Lung (tissue), 12 donors: ENCODE results near the gene DAGLA. TPM values are rescaled to one million over a fixed set of nuclear protein-coding genes. Genes with fewer than 3 reads are reported as not detected.

Experiments used
- ATAC-seq: fragments of 200-7000 bp; cut with Tn5 transposase; one replicate; pipeline ENCODE4 v1.9.1; 2020; ENCODE audit warnings: moderate number of reproducible peaks; ENCODE audit not compliant: insufficient read depth, low FRiP score
- DNase-seq, 3 donors: peaks; one replicate each; pipeline ENCODE4 v3.0.0-alpha.2; 2013 to 2017
- H3K27ac ChIP-seq, 2 donors: one replicate each; pipeline ENCODE4 v1.5.1; 2013; ENCODE audit warnings: mild to moderate bottlenecking in 2 of 2, moderate library complexity in 2 of 2, control low read depth in 1 of 2, inconsistent platforms in 1 of 2, low read depth in 1 of 2, low read length in 1 of 2
- H3K27me3 ChIP-seq, 3 donors: one replicate each; pipeline ENCODE4 v1.5.1; 2013; ENCODE audit warnings: low read length in 2 of 3; ENCODE audit not compliant: control insufficient read depth in 3 of 3, insufficient read depth in 3 of 3
- H3K36me3 ChIP-seq, 4 donors: one replicate each; pipeline ENCODE4 v1.5.1; 2013; ENCODE audit warnings: low read length in 4 of 4, mild to moderate bottlenecking in 1 of 4, moderate library complexity in 1 of 4; ENCODE audit not compliant: control insufficient read depth in 4 of 4, insufficient read depth in 4 of 4
- H3K4me1 ChIP-seq, 5 donors: one replicate each; pipeline ENCODE4 v1.5.1; 2013; ENCODE audit warnings: low read length in 5 of 5, mild to moderate bottlenecking in 2 of 5, moderate library complexity in 1 of 5; ENCODE audit not compliant: control insufficient read depth in 5 of 5, insufficient read depth in 5 of 5
- H3K4me3 ChIP-seq: one replicate; pipeline ENCODE4 v1.5.1; 2013; ENCODE audit warnings: mild to moderate bottlenecking, control low read depth, moderate library complexity
- H3K9ac ChIP-seq, 2 donors: one replicate each; pipeline ENCODE4 v1.5.1; 2013; ENCODE audit warnings: low read length in 2 of 2, control low read depth in 1 of 2; ENCODE audit not compliant: insufficient read depth in 1 of 2
- H3K9me3 ChIP-seq, 4 donors: one replicate each; pipeline ENCODE4 v1.5.1; 2013; ENCODE audit warnings: low read length in 3 of 4, mild to moderate bottlenecking in 1 of 4, moderate library complexity in 1 of 4; ENCODE audit not compliant: control insufficient read depth in 4 of 4, insufficient read depth in 3 of 4
- WGBS, 2 donors: extraction: QIAGEN DNeasy Blood & Tissue Kit; methylation state at CpG; one replicate each; pipeline ENCODE4 v1.1.7; 2013; 5-methylcytosine and 5-hydroxymethylcytosine counted together
- polyA plus RNA-seq, 2 donors: library from polyadenylated mRNA; stranded (reverse); fragments of 200-250 nt; gene quantifications; one replicate each; pipeline ENCODE4 v1.2.1, GENCODE V29; 2013
- total RNA-seq, 2 donors: library from RNA; depleted of rRNA in 1 of 2; stranded (reverse); fragments of >200 nt in 1 of 2; gene quantifications; one replicate each; pipeline ENCODE4 v1.2.1, GENCODE V29; 2014 to 2021
- TF ChIP-seq, protein P1 (sequence below): IDR thresholded peaks from 2 replicates; pipeline ENCODE4 v1.5.1; 2012; ENCODE audit warnings: mild to moderate bottlenecking; ENCODE audit errors: control extremely low read depth, extremely low read depth
- donor health status: control.
- donor health status: control.
- donor health status: Bipolar disorder and iron deficiency.
- donor health status: healthy.
- donor health status: DM: yes; HTN: yes; CAD: no.

The DAGLA gene
- total and polyA plus RNA-seq, 4 donors = 1.5 to 7.5 (median 2.9) TPM

DNA sequence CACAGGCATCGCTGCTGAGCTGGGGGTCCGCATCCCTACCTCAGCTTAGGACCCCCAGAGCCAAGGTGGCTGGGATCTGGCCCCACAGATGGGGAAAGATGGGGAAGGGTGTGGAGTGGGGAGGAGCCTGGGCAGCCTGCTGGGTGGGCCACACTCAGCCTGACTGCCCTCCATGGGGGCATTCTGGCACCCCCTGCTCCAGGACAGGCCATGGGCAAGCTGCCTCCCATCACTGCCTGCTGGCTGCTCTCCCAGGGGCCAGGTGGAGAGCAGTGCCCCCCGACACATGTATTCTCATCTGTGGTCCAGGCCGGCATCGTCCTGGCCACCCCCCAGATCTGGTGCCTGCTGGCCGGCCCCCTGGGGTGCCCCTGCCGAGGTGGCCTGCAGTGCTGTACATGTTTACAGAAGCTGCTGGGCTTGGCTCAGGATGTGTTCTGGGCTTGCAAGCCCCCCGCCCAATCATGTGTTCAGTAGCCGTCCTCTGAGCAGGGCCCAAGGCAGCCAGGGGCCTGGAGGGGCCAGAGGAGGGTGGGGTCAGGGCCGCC is 64.5 kb downstream of the DAGLA start:
- DNase-seq (no peak), ATAC-seq (no peak)
- WGBS, 2 donors = 92 to 93% methylated on average over 10 of the region's 10 CpGs
- Histone ChIP-seq H3K27me3 (no peaks in the 10 kb centered on the region), H3K4me1 (peaks cover 0 to 7% (median 3%) of the 10 kb centered on the region in 5 donors), H3K36me3 (peaks cover 0 to 5% (median 2%) of the 10 kb centered on the region in 4 donors), H3K27ac (no peak overlapping the region), H3K4me3 (no peak overlapping the region), H3K9me3 (no peaks in the 10 kb centered on the region), H3K9ac (no peak overlapping the region)
- TF ChIP-seq, protein P1, sequence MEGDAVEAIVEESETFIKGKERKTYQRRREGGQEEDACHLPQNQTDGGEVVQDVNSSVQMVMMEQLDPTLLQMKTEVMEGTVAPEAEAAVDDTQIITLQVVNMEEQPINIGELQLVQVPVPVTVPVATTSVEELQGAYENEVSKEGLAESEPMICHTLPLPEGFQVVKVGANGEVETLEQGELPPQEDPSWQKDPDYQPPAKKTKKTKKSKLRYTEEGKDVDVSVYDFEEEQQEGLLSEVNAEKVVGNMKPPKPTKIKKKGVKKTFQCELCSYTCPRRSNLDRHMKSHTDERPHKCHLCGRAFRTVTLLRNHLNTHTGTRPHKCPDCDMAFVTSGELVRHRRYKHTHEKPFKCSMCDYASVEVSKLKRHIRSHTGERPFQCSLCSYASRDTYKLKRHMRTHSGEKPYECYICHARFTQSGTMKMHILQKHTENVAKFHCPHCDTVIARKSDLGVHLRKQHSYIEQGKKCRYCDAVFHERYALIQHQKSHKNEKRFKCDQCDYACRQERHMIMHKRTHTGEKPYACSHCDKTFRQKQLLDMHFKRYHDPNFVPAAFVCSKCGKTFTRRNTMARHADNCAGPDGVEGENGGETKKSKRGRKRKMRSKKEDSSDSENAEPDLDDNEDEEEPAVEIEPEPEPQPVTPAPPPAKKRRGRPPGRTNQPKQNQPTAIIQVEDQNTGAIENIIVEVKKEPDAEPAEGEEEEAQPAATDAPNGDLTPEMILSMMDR = no peak

DNA sequence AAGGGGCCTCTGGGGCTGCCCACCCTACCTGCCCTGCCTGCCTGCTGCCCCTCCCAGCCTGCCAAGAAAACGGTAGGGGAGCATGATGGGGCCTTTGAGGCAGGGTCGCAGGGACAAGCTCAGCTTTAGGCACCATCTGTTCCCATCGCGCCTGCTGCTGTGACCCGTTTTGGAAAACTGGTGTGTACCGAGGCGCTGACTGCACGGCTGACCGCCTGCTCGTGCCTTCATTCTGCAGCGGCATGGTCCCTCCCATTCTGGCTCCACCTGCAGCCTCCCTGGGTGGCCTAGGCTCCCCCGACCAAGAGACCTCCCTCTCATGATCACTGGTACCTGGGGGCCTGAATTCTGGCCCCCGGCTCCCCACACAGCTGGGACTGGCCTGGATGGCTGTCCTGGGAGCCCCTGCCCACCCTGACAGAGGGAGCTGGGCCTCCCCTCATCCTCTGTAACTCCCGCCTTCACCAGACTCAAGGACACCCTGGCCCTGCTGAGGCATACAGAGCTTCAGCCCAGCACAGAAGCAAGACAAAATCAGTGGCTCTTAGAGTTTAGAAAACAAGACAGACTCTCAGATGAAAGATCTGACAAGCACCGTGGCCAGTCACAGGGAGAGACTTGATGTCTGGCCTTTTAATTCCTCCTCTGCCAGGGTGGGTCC is 65.7 kb downstream of the DAGLA start:
- Histone ChIP-seq H3K27me3 (no peaks in the 10 kb centered on the region), H3K4me3 (no peak overlapping the region), H3K27ac (no peak overlapping the region), H3K9ac (no peak overlapping the region), H3K4me1 (peaks cover 0 to 8% (median 3%) of the 10 kb centered on the region in 5 donors), H3K9me3 (no peaks in the 10 kb centered on the region), H3K36me3 (peaks cover 0 to 5% (median 2%) of the 10 kb centered on the region in 4 donors)
- TF ChIP-seq, protein P1 = no peak
- 76 to 87% methylated on average over 15 of the region's 15 CpGs for WGBS, 2 donors
- ATAC-seq (no peak), DNase-seq (no peak)

DNA sequence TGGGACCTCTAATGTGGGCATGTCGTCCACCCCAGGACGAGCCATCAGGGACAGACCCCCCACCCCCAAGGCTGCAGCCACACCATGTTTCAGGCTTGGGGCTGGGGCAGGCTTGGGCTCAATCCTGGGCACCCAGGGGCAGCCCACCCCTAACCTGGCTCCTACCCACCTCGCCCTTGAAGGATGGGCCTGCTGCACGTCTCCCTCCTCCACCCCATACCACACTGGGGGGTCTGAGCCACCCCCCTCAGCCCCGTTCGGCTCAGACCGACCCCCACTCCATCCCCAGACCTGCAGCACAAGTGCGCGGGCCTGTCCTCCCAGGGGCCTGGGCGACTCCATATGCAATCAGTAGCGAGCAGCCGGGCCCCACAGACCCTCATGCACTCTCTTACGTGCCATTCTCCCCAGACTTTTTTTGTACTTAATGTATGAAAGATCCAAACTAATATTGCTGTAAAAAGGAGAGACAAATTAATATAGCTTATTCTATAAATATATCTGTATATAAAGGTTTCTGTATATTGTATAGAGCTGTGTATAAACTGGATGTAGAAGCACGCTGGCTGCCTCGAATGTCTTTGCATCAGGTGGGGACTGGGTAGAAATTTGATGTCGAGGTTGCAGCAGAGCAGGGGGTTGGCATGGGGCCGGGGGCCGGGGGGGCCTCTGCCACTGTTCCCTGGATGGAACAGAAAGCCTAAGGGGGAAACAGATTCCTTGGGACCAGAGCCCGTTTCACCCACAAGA is 66.4 kb downstream of the DAGLA start:
- peaks cover 0 to 5% (median 2%) of the 10 kb centered on the region in 4 donors for H3K36me3 ChIP-seq
- no peaks in the 10 kb centered on the region for H3K9me3 ChIP-seq
- peaks cover 0 to under 1% (median 0%) of the 10 kb centered on the region in 3 donors for H3K27me3 ChIP-seq
- WGBS, 2 donors = 83 to 88% methylated on average over 19 of the region's 19 CpGs
- peaks cover 0 to 8% (median 3%) of the 10 kb centered on the region in 5 donors for H3K4me1 ChIP-seq
- TF ChIP-seq, protein P1 = no peak
- DNase-seq (no peak), ATAC-seq (no peak)
- H3K4me3 ChIP-seq = no peak overlapping the region
- H3K9ac ChIP-seq = no peak overlapping the region
- no peak overlapping the region for H3K27ac ChIP-seq
